ENCODE data around the gene ETS1. TPM values are rescaled to one million over a fixed set of nuclear protein-coding genes. Genes with fewer than 3 reads are reported as not detected.

The ETS1 gene
- total RNA-seq, 1 donor = 67.3 TPM

DNA sequence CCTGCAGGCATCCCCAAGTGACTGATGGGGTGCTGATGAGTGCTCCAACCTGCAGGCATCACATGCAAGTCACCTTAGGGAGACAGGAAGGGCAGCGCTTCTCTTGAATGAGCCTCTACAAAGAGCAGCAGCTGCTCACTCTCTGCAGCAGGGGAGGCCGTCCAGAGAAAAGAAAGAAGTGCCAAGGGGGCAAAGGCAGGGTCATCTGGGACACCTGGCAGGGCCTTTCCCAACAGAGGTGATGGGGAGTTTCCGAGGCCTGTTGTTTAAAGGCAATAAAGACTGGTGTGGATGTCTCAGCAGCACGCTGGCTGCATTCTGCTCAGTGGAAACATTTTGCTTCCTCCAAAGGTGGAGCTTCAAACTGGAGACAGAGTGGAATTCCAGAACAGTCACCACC, 113.7 kb downstream of the ETS1 start:
- H3K4me3 ChIP-seq (ENCODE audit: insufficient read depth, low read length) = no peak overlapping the region
- no peaks in the 10 kb centered on the region for H3K27me3 ChIP-seq (ENCODE audit: insufficient read depth, low read length)
- no peaks in the 10 kb centered on the region for H3K9me3 ChIP-seq (ENCODE audit: low read depth, low read length)
- peaks cover 46% of the 10 kb centered on the region for H3K4me1 ChIP-seq (ENCODE audit: insufficient read depth, low read length)
- no peak for DNase-seq (ENCODE audit: insufficient read length, low spot score, missing footprints)
- peak overlapping the region; percentile 63 for H3K27ac ChIP-seq (ENCODE audit: low read depth, low read length)
- H3K79me2 ChIP-seq (ENCODE audit: insufficient read depth, low read length) = peaks cover 95% of the 10 kb centered on the region
- peaks cover 10% of the 10 kb centered on the region for H4K20me1 ChIP-seq (ENCODE audit: insufficient read depth, low read length)
- H3K4me2 ChIP-seq (ENCODE audit: insufficient read depth, low read length) = no peak overlapping the region
- H2AFZ ChIP-seq (ENCODE audit: low read length) = no peak overlapping the region
- TF ChIP-seq, protein P1, sequence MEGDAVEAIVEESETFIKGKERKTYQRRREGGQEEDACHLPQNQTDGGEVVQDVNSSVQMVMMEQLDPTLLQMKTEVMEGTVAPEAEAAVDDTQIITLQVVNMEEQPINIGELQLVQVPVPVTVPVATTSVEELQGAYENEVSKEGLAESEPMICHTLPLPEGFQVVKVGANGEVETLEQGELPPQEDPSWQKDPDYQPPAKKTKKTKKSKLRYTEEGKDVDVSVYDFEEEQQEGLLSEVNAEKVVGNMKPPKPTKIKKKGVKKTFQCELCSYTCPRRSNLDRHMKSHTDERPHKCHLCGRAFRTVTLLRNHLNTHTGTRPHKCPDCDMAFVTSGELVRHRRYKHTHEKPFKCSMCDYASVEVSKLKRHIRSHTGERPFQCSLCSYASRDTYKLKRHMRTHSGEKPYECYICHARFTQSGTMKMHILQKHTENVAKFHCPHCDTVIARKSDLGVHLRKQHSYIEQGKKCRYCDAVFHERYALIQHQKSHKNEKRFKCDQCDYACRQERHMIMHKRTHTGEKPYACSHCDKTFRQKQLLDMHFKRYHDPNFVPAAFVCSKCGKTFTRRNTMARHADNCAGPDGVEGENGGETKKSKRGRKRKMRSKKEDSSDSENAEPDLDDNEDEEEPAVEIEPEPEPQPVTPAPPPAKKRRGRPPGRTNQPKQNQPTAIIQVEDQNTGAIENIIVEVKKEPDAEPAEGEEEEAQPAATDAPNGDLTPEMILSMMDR (IDR thresholded peaks at IDR 0.05; ENCODE audit: extremely low read depth, low read depth, low read length) = no peak
- H3K36me3 ChIP-seq (ENCODE audit: insufficient read depth, low read length) = peaks cover 62% of the 10 kb centered on the region

GRCh38 chr11:128472128-128473089, 114.9 kb downstream of the ETS1 start:
- Histone ChIP-seq H3K36me3 (ENCODE audit: insufficient read depth, low read length) (peaks cover 54% of the 10 kb centered on the region), H3K27me3 (ENCODE audit: insufficient read depth, low read length) (no peaks in the 10 kb centered on the region), H2AFZ (ENCODE audit: low read length) (no peak overlapping the region), H3K4me2 (ENCODE audit: insufficient read depth, low read length) (peak overlapping the region; percentile 18), H3K27ac (ENCODE audit: low read depth, low read length) (peak overlapping the region; percentile 62), H3K4me3 (ENCODE audit: insufficient read depth, low read length) (no peak overlapping the region), H3K4me1 (ENCODE audit: insufficient read depth, low read length) (peaks cover 55% of the 10 kb centered on the region), H4K20me1 (ENCODE audit: insufficient read depth, low read length) (peaks cover 10% of the 10 kb centered on the region), H3K79me2 (ENCODE audit: insufficient read depth, low read length) (peaks cover 92% of the 10 kb centered on the region), H3K9me3 (ENCODE audit: low read depth, low read length) (no peaks in the 10 kb centered on the region)
- peak; percentile 63 for DNase-seq (ENCODE audit: insufficient read length, low spot score, missing footprints)
- TF ChIP-seq, protein P1 (IDR thresholded peaks at IDR 0.05; ENCODE audit: extremely low read depth, low read depth, low read length) = no peak

DNA sequence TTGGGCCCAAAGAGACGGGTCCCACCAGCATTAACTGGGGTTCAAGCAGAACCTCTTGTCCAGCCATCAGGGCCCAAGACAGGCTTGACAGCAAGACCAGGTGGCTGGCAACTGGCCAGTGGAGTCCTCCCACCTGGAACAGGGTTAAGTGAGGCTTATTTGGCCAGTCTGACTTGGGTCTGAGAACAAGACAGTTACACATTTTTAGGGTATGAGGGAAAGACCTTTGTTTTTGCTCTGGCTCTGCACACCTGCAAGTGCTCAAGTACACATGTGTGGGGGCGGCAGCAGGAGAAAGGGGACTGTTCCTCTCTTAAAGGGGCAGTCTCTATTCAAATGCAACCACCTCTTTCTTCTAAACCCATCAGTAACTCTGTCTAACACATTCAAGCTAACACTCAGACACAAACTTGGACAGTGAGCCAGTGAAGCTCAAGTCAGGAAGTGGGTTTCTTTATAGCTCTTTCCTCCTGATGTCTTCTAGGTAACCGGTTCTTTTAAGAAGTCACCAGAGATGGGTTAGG, 116.2 kb downstream of the ETS1 start:
- no peak for DNase-seq (ENCODE audit: insufficient read length, low spot score, missing footprints)
- no peaks in the 10 kb centered on the region for H3K9me3 ChIP-seq (ENCODE audit: low read depth, low read length)
- H3K27me3 ChIP-seq (ENCODE audit: insufficient read depth, low read length) = no peaks in the 10 kb centered on the region
- H4K20me1 ChIP-seq (ENCODE audit: insufficient read depth, low read length) = peaks cover 13% of the 10 kb centered on the region
- H3K4me2 ChIP-seq (ENCODE audit: insufficient read depth, low read length) = no peak overlapping the region
- H3K36me3 ChIP-seq (ENCODE audit: insufficient read depth, low read length) = peaks cover 47% of the 10 kb centered on the region
- H3K79me2 ChIP-seq (ENCODE audit: insufficient read depth, low read length) = peaks cover 92% of the 10 kb centered on the region
- peak overlapping the region; percentile 62 for H3K27ac ChIP-seq (ENCODE audit: low read depth, low read length)
- TF ChIP-seq, protein P1 (IDR thresholded peaks at IDR 0.05; ENCODE audit: extremely low read depth, low read depth, low read length) = no peak
- H2AFZ ChIP-seq (ENCODE audit: low read length) = no peak overlapping the region
- peaks cover 60% of the 10 kb centered on the region for H3K4me1 ChIP-seq (ENCODE audit: insufficient read depth, low read length)
- H3K4me3 ChIP-seq (ENCODE audit: insufficient read depth, low read length) = no peak overlapping the region

- no peaks in the 10 kb centered on the region for H3K27me3 ChIP-seq (ENCODE audit: insufficient read depth, low read length)
- peak overlapping the region; percentile 96 for H3K27ac ChIP-seq (ENCODE audit: low read depth, low read length)
- DNase-seq (ENCODE audit: insufficient read length, low spot score, missing footprints) = no peak
- H3K79me2 ChIP-seq (ENCODE audit: insufficient read depth, low read length) = peaks cover 95% of the 10 kb centered on the region
- peaks cover 60% of the 10 kb centered on the region for H3K4me1 ChIP-seq (ENCODE audit: insufficient read depth, low read length)
- H2AFZ ChIP-seq (ENCODE audit: low read length) = no peak overlapping the region
- H3K9me3 ChIP-seq (ENCODE audit: low read depth, low read length) = no peaks in the 10 kb centered on the region
- peaks cover 13% of the 10 kb centered on the region for H4K20me1 ChIP-seq (ENCODE audit: insufficient read depth, low read length)
- no peak overlapping the region for H3K4me2 ChIP-seq (ENCODE audit: insufficient read depth, low read length)
- TF ChIP-seq, protein P1 (IDR thresholded peaks at IDR 0.05; ENCODE audit: extremely low read depth, low read depth, low read length) = no peak
- H3K4me3 ChIP-seq (ENCODE audit: insufficient read depth, low read length) = no peak overlapping the region
- peaks cover 52% of the 10 kb centered on the region for H3K36me3 ChIP-seq (ENCODE audit: insufficient read depth, low read length)
These were observed 117.3 kb downstream of the ETS1 start for GRCh38 chr11:128470081-128470480.
